CD4-positive, alpha-beta T cell treated with Interleukin-4 for 4 hours (primary cell): ENCODE measurements around the gene ACOXL.
"Not testable (repeated sequence)": the region's sequence is repeated elsewhere in the genome, so short reads cannot be mapped to it uniquely, and the experiment has no call there.

ENCODE experiments used
- DNase-seq: peaks from one replicate; pipeline ENCODE4 v3.0.0-alpha.2; 2020

ACOXL gene

GRCh38 chr2:110834134-110834827, 101.9 kb downstream of the ACOXL start:
- no peak for DNase-seq

GRCh38 chr2:110836671-110837070, 104.3 kb downstream of the ACOXL start:
- DNase-seq: no peak

- DNase-seq: no peak
These were observed 105.4 kb downstream of the ACOXL start for GRCh38 chr2:110837446-110838409.

GRCh38 chr2:110838657-110839384, 106.4 kb downstream of the ACOXL start:
- DNase-seq: no peak

GRCh38 chr2:110840508-110840907, 108.1 kb downstream of the ACOXL start:
- no peak for DNase-seq

- no peak for DNase-seq
These were observed 109.7 kb downstream of the ACOXL start for GRCh38 chr2:110842048-110842447.

GRCh38 chr2:110843496-110843895, 111.1 kb downstream of the ACOXL start:
- DNase-seq: no peak

- DNase-seq: no peak
These were observed 111.7 kb downstream of the ACOXL start for GRCh38 chr2:110843959-110844510.

GRCh38 chr2:110847651-110848050, 115.3 kb downstream of the ACOXL start:
- no peak for DNase-seq

- DNase-seq: no peak
These were observed 115.7 kb downstream of the ACOXL start for GRCh38 chr2:110848071-110848470.

GRCh38 chr2:110848519-110849030, 116.2 kb downstream of the ACOXL start:
- DNase-seq: no peak

- no peak for DNase-seq
These were observed 119.2 kb downstream of the ACOXL start for GRCh38 chr2:110851531-110851930.

GRCh38 chr2:110852051-110852450, 119.7 kb downstream of the ACOXL start:
- no peak for DNase-seq

GRCh38 chr2:110852541-110853263, 120.3 kb downstream of the ACOXL start:
- peak; percentile 75 for DNase-seq

- DNase-seq: peak; percentile 60
These were observed 121.1 kb downstream of the ACOXL start for GRCh38 chr2:110853516-110853915.

- no peak for DNase-seq
These were observed 121.6 kb downstream of the ACOXL start for GRCh38 chr2:110853948-110854347.

GRCh38 chr2:110854355-110855081, 122.1 kb downstream of the ACOXL start:
- DNase-seq: no peak

- DNase-seq: not testable (repeated sequence)
These were observed 123.5 kb downstream of the ACOXL start for GRCh38 chr2:110855841-110856240.

GRCh38 chr2:110858135-110858725, 125.9 kb downstream of the ACOXL start:
- DNase-seq: peak; percentile 92

GRCh38 chr2:110858993-110859701, 126.8 kb downstream of the ACOXL start:
- no peak for DNase-seq
